Right kidney (tissue), 1 donor: Measurements from ENCODE around the gene GUCY2C.

ENCODE experiments used
- DNase-seq: peaks from one replicate; pipeline ENCODE4 v3.0.0-alpha.2; 2016

GUCY2C gene

GRCh38 chr12:14567351-14568162 is 128.8 kb downstream of the GUCY2C start, which contains the start of gene PLBD1:
PLBD1 (minus strand) TSS chr12:14567883; CDS start chr12:14567696, 187 bp downstream.
- DNase-seq: peak; percentile 96

- DNase-seq: no peak
Observed at GRCh38 chr12:14564336-14564959, 132.0 kb downstream of the GUCY2C start.

GRCh38 chr12:14563046-14563445 is 133.4 kb downstream of the GUCY2C start:
- no peak for DNase-seq
